DMS53 (cell line): ENCODE data around the gene KPNA5.
"Not testable (repeated sequence)": the region's sequence is repeated elsewhere in the genome, so short reads cannot be mapped to it uniquely, and the experiment has no call there.

Experiments used
- DNase-seq: peaks from one replicate; lab custom pipeline; 2025; lab: John Stamatoyannopoulos, UW

KPNA5 gene

DNA sequence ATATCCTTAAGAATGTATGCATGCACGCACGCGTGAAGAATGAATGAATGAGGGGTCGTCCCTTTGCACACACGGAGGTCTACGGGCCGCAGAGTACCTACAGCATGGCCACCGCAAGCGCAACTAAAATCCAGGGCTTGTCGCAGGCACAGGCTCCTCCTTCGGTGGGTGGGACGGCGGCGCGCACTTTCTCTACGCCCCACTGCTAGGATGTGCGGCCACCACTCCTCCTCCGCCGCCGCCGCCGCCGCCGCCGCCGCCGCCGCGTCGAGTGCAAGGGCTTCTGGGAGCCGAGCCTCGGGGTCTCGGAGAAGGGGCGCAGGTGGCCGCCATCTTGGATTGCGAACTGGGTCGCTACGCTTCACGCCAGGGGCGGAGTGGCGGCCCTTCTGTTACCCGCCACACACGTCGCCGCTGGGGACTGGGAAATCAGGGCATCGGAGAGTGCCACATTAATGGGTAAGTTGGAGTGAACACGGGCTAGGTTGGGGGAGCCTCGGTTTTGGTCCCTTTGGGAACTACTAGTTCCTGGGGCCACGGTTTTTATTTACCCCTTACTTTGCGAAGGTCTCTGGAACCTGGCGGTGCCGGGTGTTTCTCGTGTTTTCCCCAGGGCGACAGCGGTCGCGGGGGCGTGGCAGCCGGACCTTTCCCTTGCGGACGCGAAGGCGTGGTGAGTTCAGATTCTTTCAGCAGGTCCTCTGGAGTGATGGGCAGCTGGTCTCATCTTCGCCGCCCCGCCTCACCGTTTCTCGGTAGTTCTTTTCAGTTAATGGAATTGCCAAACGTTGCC lies at the start of gene KPNA5:
TSS of gene KPNA5 (plus strand) at position 332 of the 793 bp plus-strand sequence. CDS start at position 456, 124 bp downstream.
- peak; percentile 92 for DNase-seq

DNA sequence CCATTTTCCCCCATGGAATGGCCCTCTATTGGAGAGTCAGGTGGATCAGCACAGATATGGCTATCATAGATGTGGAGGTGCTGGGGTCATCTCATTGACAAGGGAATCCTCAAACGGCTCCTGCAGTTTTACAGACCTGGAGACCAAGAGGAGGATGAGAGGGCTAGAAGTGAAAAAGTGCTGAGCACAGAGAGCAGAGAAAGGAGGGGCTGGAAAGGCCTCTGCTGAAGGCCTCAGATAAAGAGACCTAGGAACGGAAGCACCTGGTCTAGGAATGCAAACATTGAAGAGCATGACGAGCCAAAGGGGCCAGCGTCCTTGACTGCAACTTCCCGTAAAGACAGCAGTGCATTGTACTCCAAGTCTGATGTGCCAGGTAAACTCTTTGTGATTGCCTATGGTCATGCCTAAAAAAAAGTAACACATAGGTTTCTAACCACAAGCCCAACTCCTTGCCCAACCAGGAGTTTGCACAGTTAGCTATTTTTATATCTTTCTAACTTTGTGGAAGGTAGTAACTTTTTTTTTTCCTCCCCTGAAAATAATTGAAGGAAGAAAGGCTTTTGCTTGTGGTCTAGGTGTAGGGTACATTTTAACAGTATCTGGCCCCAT lies 49.5 kb upstream of the KPNA5 start:
- peak; percentile 94 for DNase-seq

DNA sequence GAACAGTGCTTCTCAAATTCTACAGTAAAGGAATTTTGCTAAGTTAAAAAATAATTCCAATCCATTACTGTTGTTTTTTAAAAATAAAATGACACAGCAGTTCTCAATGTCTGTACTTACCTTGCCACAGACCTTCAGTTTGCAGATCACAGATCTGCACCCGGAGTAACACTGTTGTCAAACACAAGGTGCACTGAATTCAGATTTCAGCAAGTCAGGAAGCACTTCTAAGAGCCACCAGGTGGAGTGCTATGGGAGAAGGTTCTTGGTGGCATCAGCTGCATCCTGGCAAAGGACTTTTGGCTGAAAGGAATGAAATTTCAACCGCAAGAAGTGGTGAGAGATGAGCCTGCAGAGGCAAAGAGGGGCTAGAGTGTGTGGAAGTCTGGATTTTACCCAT lies 47.3 kb upstream of the KPNA5 start:
- peak; percentile 75 for DNase-seq

DNA sequence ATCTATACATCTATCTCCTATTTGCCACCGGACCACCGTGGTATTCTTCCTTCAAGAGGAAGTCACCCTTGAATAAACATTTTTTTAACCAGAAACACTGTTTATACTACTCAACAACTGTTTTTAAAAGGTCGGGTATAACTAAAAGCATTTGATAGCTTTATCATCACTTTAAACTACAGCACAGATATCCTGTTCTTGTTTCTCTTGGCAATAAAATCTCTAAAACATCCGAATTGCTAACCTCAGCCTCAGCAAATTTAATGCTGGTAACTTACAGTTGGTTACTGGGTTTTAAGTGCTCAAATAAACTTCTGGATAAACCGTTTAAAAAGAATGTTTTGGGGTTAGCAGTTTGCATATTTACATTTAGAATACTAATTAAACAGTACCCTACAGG lies 32.9 kb upstream of the KPNA5 start:
- no peak for DNase-seq

DNA sequence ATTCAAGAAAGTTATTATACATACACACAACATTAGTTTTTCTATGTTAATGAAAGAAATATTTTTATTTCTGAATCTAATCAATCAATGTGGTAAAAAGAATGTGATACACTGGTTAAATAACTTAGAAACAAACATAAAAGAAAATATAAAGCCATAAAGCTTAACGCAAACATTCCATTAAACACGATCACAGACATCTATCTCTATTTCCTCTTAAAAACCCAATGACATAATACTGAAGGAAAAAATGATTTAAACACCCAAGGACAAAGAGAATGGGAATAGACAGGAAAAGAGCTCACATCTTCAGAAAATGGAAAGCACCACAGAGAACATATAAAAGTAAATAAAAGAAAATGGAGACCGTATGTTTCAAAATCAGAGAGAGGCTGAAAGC lies 31.9 kb upstream of the KPNA5 start:
- no peak for DNase-seq

DNA sequence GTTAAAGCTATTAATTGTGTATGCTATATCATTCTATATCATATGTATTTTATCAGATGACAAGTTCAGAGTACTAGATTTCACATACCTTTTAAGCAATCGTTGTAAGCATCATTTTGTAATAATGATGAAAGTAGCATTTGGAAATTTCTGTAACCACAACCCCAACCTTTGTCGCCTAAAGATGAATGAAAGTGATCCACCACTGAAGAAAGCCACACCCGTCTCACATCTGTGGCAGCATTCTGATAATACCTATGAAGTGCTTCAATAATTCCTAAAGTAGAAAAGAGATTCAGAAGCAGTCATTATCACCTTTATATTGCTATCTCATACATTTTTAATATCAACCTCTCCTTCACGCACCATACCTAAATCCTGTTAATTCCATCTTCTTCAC lies 29.1 kb upstream of the KPNA5 start:
- DNase-seq, result no peak

DNA sequence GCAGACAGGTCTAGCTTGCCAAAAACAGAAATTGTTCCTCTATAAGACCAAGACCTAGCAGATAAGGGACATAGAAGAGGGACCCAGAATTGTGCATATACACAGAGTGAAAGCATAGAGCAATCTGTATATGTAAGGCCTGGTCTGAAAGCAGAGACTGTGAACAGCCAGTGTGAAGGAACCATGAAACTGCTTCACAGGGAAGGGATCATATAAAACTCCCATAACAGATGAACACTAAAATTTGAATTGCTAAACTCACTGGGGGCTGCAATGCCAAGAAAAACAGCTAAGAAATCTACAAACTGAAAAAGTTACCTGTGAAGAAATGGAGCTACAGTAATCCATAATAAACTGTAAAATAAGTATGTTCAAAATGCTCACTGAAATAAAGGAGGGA lies 19.4 kb upstream of the KPNA5 start:
- no peak for DNase-seq

DNA sequence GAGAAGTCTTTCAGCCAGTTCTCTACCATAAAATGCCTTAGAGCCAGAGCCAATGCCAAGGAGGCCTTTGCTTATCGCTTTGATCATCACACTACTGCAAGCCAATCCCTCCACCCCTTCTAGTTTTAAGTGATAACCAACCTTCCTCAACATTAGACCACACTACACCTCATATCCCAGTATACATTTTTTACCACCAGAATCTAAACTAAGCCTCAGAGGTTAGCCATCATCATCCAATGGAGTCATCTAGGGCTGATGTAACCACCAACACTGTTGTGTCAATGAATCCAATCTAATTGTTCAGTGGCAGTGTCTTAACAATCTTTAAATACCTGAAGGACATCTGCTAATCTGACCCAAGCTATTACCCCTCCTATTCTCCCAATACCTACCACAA lies 18.8 kb upstream of the KPNA5 start:
- DNase-seq, result no peak

DNA sequence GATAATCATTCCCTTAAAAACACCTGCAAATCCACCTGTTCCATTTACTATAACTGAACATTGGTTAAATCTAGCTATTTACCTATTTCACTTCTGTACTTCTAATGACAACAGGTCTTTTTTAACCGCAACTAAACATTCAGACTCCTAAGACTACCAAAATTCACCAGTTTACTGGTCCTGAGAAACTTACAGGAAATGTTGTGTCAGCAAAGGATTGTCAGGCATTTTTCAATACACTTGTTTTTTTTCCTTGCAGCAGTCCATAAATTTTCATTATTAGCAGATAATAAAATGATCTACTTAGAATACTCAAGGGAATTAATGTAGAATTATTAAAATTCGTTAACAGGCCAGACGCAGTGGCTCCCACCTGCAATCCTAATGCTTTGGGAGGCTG lies 17.7 kb upstream of the KPNA5 start:
- no peak for DNase-seq

DNA sequence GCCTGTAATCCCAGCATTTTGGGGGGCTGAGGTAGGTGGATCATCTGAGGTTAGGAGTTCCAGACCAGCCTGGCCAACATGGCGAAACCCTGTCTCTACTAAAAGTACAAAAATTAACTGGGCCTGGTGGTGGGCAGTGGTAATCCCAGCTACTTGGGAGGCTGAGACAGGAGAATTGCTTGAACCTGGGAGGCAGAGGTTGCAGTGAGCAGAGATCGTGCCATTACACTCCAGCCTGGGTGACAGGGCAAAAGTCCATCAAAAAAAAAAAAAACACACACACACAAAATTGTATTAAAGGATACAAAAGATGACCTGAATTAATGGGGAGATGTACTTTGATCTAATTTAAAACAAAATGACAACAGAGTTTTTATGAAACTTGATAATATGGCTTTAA lies 16.8 kb upstream of the KPNA5 start:
- DNase-seq, result not testable (repeated sequence)

DNA sequence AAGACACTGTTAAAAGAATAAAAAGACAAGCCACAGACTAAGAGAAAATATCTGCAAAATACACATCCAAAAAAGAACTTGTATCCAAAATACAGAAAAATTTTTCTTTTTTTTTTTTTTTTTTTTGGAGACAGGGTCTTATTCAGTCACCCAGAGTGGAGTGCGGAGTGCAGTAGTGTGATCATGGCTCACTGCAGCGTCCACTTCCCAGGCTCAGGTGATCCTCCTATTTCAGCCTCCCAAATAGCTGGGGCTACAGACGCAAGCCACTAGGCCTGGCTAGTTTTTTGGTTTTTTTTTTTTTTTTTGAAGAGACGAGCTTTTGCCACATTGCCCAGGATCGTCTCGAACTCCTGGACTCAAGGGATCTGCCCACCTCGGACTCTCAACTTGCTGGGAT lies 15.5 kb upstream of the KPNA5 start:
- DNase-seq, result no peak

DNA sequence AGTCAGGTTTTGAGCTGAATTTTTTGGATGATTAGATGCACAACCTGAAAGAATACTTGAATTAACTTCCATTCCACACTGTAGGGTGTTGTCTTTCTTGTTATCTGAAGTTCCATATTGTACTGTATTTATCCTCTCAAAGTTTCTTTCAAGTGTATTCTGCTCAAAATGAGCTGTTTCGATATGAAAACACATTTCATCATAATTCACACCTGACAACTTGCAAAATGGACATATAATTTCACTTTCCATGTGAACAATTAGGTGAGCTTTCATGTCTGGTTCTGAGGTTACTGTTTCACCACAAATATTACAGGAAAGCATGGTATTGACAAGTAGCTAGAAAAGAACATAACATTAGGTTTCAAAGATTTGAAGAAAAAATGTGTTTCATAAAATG lies 14.1 kb upstream of the KPNA5 start:
- DNase-seq, result no peak

DNA sequence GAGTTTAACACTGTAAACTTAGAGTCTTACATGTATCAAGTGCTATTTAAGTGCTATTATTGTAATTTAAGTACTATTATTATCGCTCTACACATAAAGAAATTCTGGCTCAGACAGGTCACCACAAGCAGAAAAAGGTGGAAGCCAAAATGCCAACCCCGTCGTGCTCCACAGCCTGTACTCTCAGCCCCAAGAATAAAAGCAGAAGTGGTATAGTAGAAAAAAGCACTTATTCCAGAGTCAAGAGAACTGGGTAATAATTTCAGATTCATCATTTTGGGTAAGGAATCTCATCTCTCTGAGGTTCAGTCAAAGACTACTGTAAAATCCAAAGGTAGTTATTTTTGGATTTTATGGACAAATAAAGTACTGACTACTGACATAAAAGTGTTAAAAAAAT lies 13.4 kb upstream of the KPNA5 start:
- DNase-seq, result no peak

DNA sequence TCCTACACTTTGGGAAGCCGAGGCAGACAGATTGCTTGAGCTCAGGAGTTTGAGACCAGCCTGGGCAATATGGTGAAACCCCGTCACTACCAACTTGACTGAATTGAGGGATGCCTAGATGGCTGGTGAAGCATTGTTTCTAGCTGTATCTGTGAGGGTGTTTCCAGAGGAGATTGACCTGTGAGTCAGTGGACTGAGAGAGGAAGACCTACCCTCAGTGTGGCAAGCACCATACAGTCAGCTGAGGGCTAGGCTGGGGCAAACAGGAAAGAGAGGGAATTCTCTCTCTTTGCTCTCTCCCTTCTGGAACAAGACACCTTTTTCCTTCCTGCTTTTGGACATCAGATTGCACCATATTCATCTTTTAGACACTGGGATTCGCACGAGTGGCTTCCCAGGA lies 8.7 kb upstream of the KPNA5 start:
- no peak for DNase-seq

DNA sequence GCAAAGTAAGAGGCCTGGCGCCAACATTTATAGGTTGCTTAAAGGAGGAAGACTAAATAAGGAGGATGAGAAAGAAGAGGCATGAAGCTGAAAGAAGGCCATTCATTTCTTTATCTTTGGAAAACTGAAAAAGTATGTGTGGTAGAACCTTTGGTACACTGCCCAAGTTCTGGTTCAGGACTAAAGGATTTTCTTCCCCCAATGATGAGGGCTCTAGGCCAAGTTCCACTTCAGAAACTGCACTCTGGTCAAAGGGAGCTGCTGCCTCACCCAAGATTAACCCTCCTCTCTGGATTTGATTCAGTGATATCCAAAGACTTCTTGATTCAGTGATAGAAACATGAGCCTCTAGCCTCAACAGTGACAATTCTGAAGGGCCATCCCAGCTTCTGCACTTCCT lies 5.0 kb upstream of the KPNA5 start:
- DNase-seq, result no peak

DNA sequence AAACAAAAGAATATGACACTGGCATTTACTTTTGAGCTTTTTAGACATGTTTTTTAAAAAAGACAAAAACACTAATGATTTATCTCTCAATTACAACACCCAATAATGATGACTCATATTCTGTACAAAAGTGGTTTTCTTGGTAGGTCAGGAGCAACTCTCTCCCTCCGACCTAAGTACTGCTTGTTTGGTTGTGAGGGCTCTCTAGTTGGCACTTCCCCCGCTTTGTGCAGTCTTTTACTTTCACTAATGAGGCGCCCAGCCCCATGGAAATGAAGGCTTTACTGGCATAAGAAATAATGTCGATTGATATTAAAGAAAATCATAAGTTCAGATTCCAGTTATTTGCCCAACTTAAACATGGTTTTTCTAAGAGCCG lies 1.3 kb downstream of the KPNA5 start:
- peak; percentile 34 for DNase-seq

DNA sequence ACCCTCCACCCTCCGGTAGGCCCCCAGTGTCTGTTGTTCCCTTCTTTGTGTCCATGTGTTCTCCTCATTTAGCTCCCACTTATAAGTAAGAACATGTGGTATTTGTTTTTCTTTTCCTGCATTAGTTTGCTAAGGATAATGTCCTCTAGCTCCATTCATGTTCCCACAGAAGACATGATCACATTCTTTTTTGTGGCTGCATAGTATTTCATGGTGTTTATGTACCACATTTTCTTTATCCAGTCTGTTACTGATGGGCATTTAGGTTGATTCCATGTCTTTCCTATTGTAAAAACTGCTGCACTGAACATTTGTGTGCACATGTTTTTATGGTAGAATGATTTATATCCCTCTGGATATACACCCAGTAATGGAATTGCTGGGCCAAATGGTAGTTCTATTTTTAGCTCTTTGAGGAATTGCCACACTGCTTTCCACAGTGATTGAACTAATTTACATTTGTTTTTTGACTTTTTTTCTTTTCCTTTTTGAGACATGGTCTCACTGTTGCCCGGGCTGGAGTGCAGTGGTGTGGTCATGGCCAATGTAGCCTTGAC lies 4.5 kb downstream of the KPNA5 start:
- DNase-seq, result no peak

DNA sequence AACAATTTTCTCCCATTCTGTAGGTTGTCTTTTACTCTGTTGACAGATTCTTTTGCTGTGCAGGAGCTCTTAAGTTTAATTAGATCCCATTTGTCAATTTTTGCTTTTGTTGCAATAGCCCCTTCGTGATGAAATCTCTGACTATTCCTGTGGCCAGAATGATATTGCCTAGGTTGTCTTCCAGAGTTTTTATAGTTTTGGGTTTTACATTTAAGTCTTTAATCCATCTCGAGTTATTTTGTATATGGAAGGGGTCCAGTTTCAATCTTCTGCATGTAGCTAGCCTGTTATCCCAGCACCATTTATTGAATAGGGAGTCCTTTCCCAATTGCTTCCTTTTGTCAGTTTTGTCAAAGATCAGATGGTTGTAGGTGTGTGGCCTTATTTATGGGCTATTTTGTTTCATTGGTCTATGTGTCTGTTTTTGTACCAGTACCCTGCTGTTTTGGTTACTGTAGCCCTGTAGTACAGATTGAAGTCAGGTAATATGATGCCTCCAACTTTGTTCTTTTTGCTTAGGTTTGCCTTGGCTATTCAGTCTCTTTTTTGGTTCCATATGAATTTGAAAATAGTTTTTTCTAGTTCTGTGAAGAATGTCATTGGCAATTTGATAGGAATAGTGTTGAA lies 5.6 kb downstream of the KPNA5 start:
- DNase-seq, result not testable (repeated sequence)

DNA sequence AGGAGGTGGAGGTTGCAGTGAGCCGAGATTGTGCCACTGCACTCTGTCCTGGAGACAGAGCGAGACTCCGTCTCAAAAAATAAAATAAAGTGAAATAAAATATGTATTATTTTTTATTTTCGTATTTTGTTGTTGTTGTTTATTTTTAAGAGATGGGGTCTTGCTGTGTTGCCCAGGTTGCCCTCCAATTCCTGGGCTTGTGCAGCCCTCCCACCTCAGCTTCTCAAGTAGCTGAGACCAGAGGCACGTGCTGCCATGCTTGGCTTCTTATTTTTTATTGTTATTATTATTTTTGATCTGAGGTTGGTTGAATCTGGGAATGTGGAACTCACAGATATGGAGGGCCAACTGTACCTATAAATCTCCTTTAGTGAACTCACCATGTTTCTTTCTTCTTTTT lies 10.1 kb downstream of the KPNA5 start:
- no peak for DNase-seq

DNA sequence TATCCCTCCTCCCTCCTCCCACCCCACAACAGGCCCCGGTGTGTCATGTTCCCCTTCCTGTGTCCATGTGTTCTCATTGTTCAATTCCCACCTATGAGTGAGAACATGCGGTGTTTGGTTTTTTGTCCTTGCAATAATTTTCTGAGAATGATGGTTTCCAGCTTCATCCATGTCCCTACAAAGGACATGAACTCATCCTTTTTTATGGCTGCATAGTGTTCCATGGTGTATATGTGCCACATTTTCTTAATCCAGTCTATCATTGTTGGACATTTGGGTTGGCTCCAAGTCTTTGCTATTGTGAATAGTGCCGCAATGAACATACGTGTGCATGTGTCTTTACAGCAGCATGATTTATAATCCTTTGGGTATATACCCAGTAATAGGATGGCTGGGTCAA lies 11.9 kb downstream of the KPNA5 start:
- not testable (repeated sequence) for DNase-seq

DNA sequence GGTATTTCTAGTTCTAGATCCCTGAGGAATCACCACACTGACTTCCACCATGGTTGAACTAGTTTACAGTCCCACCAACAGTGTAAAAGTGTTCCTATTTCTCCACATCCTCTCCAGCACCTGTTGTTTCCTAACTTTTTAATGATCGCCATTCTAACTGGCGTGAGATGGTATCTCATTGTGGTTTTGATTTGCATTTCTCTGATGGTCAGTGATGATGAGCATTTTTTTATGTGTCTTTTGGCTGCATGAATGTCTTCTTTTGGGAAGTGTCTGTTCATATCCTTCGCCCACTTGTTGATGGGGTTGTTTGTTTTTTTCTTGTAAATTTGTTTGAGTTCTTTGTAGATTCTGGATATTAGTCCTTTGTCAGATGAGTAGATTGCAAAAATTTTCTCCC lies 12.3 kb downstream of the KPNA5 start:
- not testable (repeated sequence) for DNase-seq

DNA sequence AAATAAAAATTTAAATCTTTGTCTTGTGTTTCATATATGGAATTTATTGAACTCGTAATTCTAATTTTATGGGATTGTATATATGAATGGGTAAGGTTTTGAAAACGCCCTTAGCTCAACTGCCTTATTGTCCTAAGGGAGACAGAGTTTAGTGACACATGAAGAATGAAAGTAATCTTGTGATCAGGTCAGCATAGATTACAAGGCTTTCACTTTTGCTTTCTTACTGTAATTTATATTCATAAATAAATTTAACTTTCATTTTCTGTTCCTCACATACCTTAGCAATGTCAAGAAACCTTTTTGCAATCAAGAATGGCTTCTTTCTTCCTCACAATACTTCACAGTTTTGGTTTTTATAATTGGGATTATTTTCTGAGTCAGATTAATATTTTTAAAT lies 14.4 kb downstream of the KPNA5 start:
- DNase-seq, result no peak

DNA sequence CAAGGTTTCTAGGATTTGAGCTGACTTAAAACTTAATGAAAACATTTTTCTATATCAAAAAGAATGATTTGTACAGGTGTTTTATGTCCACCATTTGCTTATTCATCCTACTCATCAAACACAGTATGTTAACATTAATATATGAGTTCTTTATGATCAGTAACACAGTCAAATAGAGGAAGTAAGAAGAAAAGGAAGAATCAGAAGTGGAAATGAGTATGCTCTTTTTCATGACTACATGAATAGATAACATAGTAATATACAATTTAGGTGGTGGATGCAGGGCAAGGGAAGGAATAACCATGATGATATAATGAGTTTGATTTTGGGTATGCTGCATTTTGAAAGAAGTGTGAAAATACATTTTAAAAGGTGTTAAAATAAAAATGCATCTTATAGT lies 16.5 kb downstream of the KPNA5 start:
- no peak for DNase-seq
